Subcutaneous adipose tissue (tissue), 4 donors: ENCODE data around the gene KDM4C. TPM values are rescaled to one million over a fixed set of nuclear protein-coding genes. Genes with fewer than 3 reads are reported as not detected.

Experiments
- CTCF ChIP-seq: fragments of 450-650 bp; IDR thresholded peaks from one replicate; pipeline ENCODE4 v1.5.1; 2016; ENCODE audit warnings: low read depth, mild to moderate bottlenecking, control low read depth, antibody characterized with exemption, moderate library complexity
- total RNA-seq, 4 donors: library from RNA; depleted of rRNA; stranded (reverse); fragments of >200 nt; gene quantifications; one replicate each; pipeline ENCODE4 v1.1.0, GENCODE V29; 2016

KDM4C gene
- total RNA-seq, 4 donors from 2014 or later: 31.6 to 37.2 (median 34.0) TPM

GRCh38 chr9:7073706-7074105 is 315.9 kb downstream of the KDM4C start:
- TF ChIP-seq CTCF: no peak

GRCh38 chr9:7075154-7075553 is 317.4 kb downstream of the KDM4C start:
- no peak for TF ChIP-seq CTCF

GRCh38 chr9:7079051-7079450 is 321.3 kb downstream of the KDM4C start:
- no peak for TF ChIP-seq CTCF

GRCh38 chr9:7081065-7081600 is 323.4 kb downstream of the KDM4C start:
- TF ChIP-seq CTCF: no peak

- no peak for TF ChIP-seq CTCF
Observed at GRCh38 chr9:7083192-7083591, 325.4 kb downstream of the KDM4C start.

- no peak for TF ChIP-seq CTCF
Observed at GRCh38 chr9:7085357-7085756, 327.6 kb downstream of the KDM4C start.

GRCh38 chr9:7086389-7086788 is 328.6 kb downstream of the KDM4C start:
- no peak for TF ChIP-seq CTCF
